ENCODE results near the gene POLG2.

GRCh38 chr17:64484380-64484779 is 12.5 kb downstream of the POLG2 start:
- no peak for TF ChIP-seq CTCF (IDR thresholded peaks at IDR 0.05)
- TF ChIP-seq ATF2 (CRISPR knock-in tag; IDR thresholded peaks at IDR 0.05; ENCODE audit: borderline replicate concordance, low read depth) = no peak
- TF ChIP-seq FOXP4 (CRISPR knock-in tag; IDR thresholded peaks at IDR 0.05) = no peak
- TF ChIP-seq E2F1 (CRISPR knock-in tag; IDR thresholded peaks at IDR 0.05) = no peak
- TF ChIP-seq MAX (CRISPR knock-in tag; IDR thresholded peaks at IDR 0.05) = no peak
- TF ChIP-seq ATF3 (CRISPR knock-in tag; conservative IDR thresholded peaks at IDR 0.05) = no peak
- TF ChIP-seq JUN (CRISPR knock-in tag; IDR thresholded peaks at IDR 0.05) = no peak
- no peak for TF ChIP-seq MLX (CRISPR knock-in tag; IDR thresholded peaks at IDR 0.05)
- no peak for TF ChIP-seq SP1 (CRISPR knock-in tag; conservative IDR thresholded peaks at IDR 0.05)
